ENCODE data around the gene PPT2. TPM values are rescaled to one million over a fixed set of nuclear protein-coding genes. Genes with fewer than 3 reads are reported as not detected.
A peak's percentile ranks its signal among the peaks of the same experiment; 100 is the strongest.

Gene PPT2
- total and polyA plus RNA-seq, 4 donors, result 20.7 to 75.1 (median 40.1) TPM

- H3K9me3 ChIP-seq (ENCODE audit: control insufficient read depth, insufficient read depth, low read length), result no peaks in the 10 kb centered on the region
- no peaks in the 10 kb centered on the region for H3K27me3 ChIP-seq (ENCODE audit: control insufficient read depth, insufficient read depth, low read length)
- H3K4me1 ChIP-seq (ENCODE audit: control insufficient read depth, insufficient read depth, low read length), result peaks cover 25% of the 10 kb centered on the region
- H3K27ac ChIP-seq (ENCODE audit: low read depth, low read length), result peak within 1 kb of the TSS; percentile 68
- H3K36me3 ChIP-seq (ENCODE audit: control insufficient read depth, insufficient read depth, low read length), result peaks cover 76% of the 10 kb centered on the region
- no peak for DNase-seq (ENCODE audit: low read depth in 4 of 6, low spot score in 6 of 6)
- H3K4me3 ChIP-seq (ENCODE audit: low read depth, low read length), result peak within 1 kb of the TSS; percentile 62
These were observed 10.4 kb downstream of the PPT2 start, which contains the start of gene EGFL8 for GRCh38 chr6:32164295-32164694. TSS of gene EGFL8 (plus strand) at chr6:32164595. CDS start at chr6:32166166, 1,571 bp downstream.

GRCh38 chr6:32166411-32167061 is 12.6 kb downstream of the PPT2 start:
- peaks cover 91% of the 10 kb centered on the region for H3K36me3 ChIP-seq (ENCODE audit: control insufficient read depth, insufficient read depth, low read length)
- peak overlapping the region; percentile 57 for H3K27ac ChIP-seq (ENCODE audit: low read depth, low read length)
- H3K4me1 ChIP-seq (ENCODE audit: control insufficient read depth, insufficient read depth, low read length), result peaks cover 33% of the 10 kb centered on the region
- WGBS (ENCODE audit: insufficient coverage), result 86% methylated on average over 16 of the region's 30 CpGs
- no peak for DNase-seq (ENCODE audit: low read depth in 4 of 6, low spot score in 6 of 6)
- H3K9me3 ChIP-seq (ENCODE audit: control insufficient read depth, insufficient read depth, low read length), result no peaks in the 10 kb centered on the region
- H3K4me3 ChIP-seq (ENCODE audit: low read depth, low read length), result peak overlapping the region; percentile 62
- no peaks in the 10 kb centered on the region for H3K27me3 ChIP-seq (ENCODE audit: control insufficient read depth, insufficient read depth, low read length)

DNA sequence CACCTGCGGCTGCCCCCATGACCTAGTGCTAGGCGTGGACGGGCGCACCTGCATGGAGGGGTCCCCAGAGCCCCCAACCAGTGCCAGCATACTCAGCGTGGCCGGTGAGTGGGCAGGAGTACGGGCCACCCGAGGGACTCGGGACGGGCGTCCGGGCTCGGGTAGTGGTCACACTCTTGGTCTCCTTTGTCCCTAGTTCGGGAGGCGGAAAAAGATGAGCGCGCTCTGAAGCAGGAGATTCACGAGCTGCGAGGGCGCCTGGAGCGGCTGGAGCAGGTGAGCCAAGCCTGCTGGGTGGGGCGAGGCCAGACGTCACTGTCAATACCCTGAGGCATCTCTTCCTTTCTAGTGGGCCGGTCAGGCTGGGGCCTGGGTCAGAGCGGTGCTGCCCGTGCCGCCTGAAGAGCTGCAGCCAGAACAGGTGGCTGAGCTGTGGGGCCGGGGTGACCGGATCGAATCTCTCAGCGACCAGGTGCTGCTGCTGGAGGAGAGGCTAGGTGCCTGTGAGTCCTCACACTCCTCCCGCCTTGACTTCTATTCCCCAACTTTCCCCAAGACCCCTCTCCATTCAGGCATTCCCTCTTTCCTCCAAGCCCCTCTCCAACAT is 13.3 kb downstream of the PPT2 start:
- Histone ChIP-seq H3K27ac (ENCODE audit: low read depth, low read length) (peak overlapping the region; percentile 6), H3K27me3 (ENCODE audit: control insufficient read depth, insufficient read depth, low read length) (no peaks in the 10 kb centered on the region), H3K4me1 (ENCODE audit: control insufficient read depth, insufficient read depth, low read length) (peaks cover 32% of the 10 kb centered on the region), H3K36me3 (ENCODE audit: control insufficient read depth, insufficient read depth, low read length) (peaks cover 87% of the 10 kb centered on the region), H3K4me3 (ENCODE audit: low read depth, low read length) (peak overlapping the region; percentile 62), H3K9me3 (ENCODE audit: control insufficient read depth, insufficient read depth, low read length) (no peaks in the 10 kb centered on the region)
- WGBS (ENCODE audit: insufficient coverage), result 80% methylated on average over 32 of the region's 32 CpGs
- no peak for DNase-seq (ENCODE audit: low read depth in 4 of 6, low spot score in 6 of 6)

DNA sequence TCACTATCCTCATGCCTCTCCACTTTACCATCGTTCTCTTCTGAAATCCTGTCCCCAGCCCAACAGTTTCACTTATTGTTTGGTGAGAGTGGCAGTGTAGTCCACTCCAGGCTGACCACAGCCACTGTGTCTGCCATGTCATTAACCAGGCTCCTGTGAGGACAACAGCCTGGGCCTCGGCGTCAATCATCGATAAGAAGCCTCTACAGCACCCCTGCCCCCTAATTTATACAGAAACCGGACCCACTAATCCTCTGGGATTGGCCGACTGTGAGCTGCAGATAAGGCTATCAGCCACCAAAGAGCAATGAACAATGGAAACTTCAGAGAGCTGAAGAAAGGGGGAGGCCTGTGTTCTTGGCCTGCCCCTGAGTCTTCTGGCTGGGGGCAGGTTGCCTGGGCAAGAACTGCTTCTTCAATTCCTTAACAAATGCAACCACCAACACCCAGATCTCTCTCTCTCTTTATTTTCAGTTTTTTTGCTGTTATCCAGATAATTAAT is 13.9 kb downstream of the PPT2 start:
- Histone ChIP-seq H3K27ac (ENCODE audit: low read depth, low read length) (peak overlapping the region; percentile 6), H3K4me1 (ENCODE audit: control insufficient read depth, insufficient read depth, low read length) (peaks cover 26% of the 10 kb centered on the region), H3K4me3 (ENCODE audit: low read depth, low read length) (no peak overlapping the region), H3K36me3 (ENCODE audit: control insufficient read depth, insufficient read depth, low read length) (peaks cover 82% of the 10 kb centered on the region), H3K27me3 (ENCODE audit: control insufficient read depth, insufficient read depth, low read length) (no peaks in the 10 kb centered on the region), H3K9me3 (ENCODE audit: control insufficient read depth, insufficient read depth, low read length) (no peaks in the 10 kb centered on the region)
- DNase-seq (ENCODE audit: low read depth in 4 of 6, low spot score in 6 of 6), result no peak
- 73% methylated on average over 3 of the region's 6 CpGs for WGBS (ENCODE audit: insufficient coverage)

DNA sequence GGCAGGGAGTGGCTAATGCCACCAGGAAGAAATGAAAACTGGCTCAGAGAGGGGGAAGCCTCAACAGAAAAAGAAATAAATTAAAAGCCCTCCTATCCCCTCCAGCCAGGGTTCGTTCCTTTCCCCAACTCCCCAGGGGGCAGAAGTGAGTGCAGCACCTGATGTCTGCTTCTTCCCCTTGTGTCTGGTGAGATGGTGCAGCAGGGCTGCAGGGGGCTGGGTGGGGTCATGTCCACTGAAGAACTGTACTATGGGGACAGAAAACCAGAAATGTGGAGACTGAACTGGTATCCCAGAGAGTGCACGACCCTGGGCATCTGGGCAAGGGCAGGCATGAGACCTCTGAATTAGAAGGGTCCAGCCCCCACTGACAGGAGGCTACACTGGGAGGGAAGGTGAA is 14.4 kb downstream of the PPT2 start:
- H3K27me3 ChIP-seq (ENCODE audit: control insufficient read depth, insufficient read depth, low read length), result no peaks in the 10 kb centered on the region
- no peaks in the 10 kb centered on the region for H3K9me3 ChIP-seq (ENCODE audit: control insufficient read depth, insufficient read depth, low read length)
- H3K4me1 ChIP-seq (ENCODE audit: control insufficient read depth, insufficient read depth, low read length), result peaks cover 21% of the 10 kb centered on the region
- no peak for DNase-seq (ENCODE audit: low read depth in 4 of 6, low spot score in 6 of 6)
- no peak overlapping the region for H3K4me3 ChIP-seq (ENCODE audit: low read depth, low read length)
- H3K27ac ChIP-seq (ENCODE audit: low read depth, low read length), result peak overlapping the region; percentile 47
- 89% methylated on average over 1 of the region's 2 CpGs for whole genome bisulfite sequencing (ENCODE audit: insufficient coverage)
- peaks cover 76% of the 10 kb centered on the region for H3K36me3 ChIP-seq (ENCODE audit: control insufficient read depth, insufficient read depth, low read length)

- 95% methylated on average over 11 of the region's 11 CpGs for WGBS (ENCODE audit: insufficient coverage)
- DNase-seq (ENCODE audit: low read depth in 4 of 6, low spot score in 6 of 6), result no peak
- Histone ChIP-seq H3K4me3 (ENCODE audit: low read depth, low read length) (no peak overlapping the region), H3K27me3 (ENCODE audit: control insufficient read depth, insufficient read depth, low read length) (no peaks in the 10 kb centered on the region), H3K27ac (ENCODE audit: low read depth, low read length) (peak overlapping the region; percentile 50), H3K4me1 (ENCODE audit: control insufficient read depth, insufficient read depth, low read length) (peaks cover 21% of the 10 kb centered on the region), H3K9me3 (ENCODE audit: control insufficient read depth, insufficient read depth, low read length) (no peaks in the 10 kb centered on the region), H3K36me3 (ENCODE audit: control insufficient read depth, insufficient read depth, low read length) (peaks cover 70% of the 10 kb centered on the region)
These were observed 15.1 kb downstream of the PPT2 start for GRCh38 chr6:32168807-32169591.

DNA sequence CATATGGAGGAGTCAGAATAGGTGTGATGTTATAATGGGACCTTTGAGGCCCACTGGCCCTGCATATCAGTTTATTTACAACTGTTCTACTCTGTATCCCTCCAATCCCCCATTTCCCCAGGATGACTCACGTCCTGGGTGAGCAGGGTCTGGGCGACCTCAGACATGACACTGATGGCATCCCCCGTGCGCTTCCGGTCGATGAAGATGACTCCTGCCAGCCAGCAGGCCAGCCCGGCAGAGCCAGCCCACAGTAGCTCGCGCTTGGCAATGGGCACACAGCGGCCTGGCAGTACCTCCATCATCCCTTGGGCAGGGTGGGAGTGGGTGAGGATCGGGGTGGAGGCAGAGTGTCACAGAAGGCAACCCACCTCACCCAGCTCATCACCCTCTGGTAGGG is 16.4 kb downstream of the PPT2 start:
- Histone ChIP-seq H3K9me3 (ENCODE audit: control insufficient read depth, insufficient read depth, low read length) (no peaks in the 10 kb centered on the region), H3K4me1 (ENCODE audit: control insufficient read depth, insufficient read depth, low read length) (peaks cover 21% of the 10 kb centered on the region), H3K36me3 (ENCODE audit: control insufficient read depth, insufficient read depth, low read length) (peaks cover 62% of the 10 kb centered on the region), H3K27me3 (ENCODE audit: control insufficient read depth, insufficient read depth, low read length) (no peaks in the 10 kb centered on the region), H3K4me3 (ENCODE audit: low read depth, low read length) (no peak overlapping the region), H3K27ac (ENCODE audit: low read depth, low read length) (peak overlapping the region; percentile 50)
- 96% methylated on average over 6 of the region's 11 CpGs for WGBS (ENCODE audit: insufficient coverage)
- no peak for DNase-seq (ENCODE audit: low read depth in 4 of 6, low spot score in 6 of 6)

GRCh38 chr6:32171234-32171633 is 17.3 kb downstream of the PPT2 start:
- 99% methylated on average over 6 of the region's 6 CpGs for WGBS (ENCODE audit: insufficient coverage)
- no peak overlapping the region for H3K27ac ChIP-seq (ENCODE audit: low read depth, low read length)
- H3K4me1 ChIP-seq (ENCODE audit: control insufficient read depth, insufficient read depth, low read length), result peaks cover 25% of the 10 kb centered on the region
- H3K36me3 ChIP-seq (ENCODE audit: control insufficient read depth, insufficient read depth, low read length), result peaks cover 53% of the 10 kb centered on the region
- H3K9me3 ChIP-seq (ENCODE audit: control insufficient read depth, insufficient read depth, low read length), result no peaks in the 10 kb centered on the region
- DNase-seq (ENCODE audit: low read depth in 4 of 6, low spot score in 6 of 6), result no peak
- no peaks in the 10 kb centered on the region for H3K27me3 ChIP-seq (ENCODE audit: control insufficient read depth, insufficient read depth, low read length)
- H3K4me3 ChIP-seq (ENCODE audit: low read depth, low read length), result no peak overlapping the region

DNA sequence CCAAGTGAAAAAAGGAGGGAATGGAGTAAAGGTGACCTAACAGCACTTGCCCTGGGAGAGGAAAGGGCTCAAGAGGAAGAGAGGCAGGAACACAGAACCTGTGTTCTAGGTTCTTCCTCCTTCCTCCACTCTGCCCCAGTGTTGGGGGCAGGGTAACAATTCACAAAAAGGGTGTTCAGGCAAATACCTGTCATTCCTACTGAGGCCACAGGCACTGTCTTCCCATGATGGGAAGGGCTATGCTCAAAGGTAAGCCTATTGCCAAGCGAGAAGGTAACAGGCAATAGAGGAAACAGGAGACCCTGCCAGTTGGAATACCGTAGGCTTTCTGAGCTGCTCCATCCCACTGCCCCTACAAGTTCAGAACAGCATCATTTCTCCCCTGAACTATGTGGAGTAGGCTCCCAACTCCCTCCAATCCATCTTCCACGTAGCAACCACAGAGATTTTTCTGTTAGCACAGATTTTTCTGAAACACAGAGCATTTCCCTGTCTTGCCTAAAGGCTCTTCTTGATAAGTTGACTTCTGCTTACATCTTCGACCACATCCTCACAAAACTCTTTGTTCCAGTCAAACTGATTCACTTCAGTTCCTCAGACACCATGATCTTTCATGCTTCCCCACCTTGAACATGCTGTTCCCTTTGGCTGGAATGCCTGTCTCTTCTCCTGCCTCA is 19.2 kb downstream of the PPT2 start:
- no peak for DNase-seq (ENCODE audit: low read depth in 4 of 6, low spot score in 6 of 6)
- WGBS (ENCODE audit: insufficient coverage), result 85% methylated on average over 4 of the region's 4 CpGs
- no peaks in the 10 kb centered on the region for H3K27me3 ChIP-seq (ENCODE audit: control insufficient read depth, insufficient read depth, low read length)
- H3K27ac ChIP-seq (ENCODE audit: low read depth, low read length), result no peak overlapping the region
- peaks cover 33% of the 10 kb centered on the region for H3K36me3 ChIP-seq (ENCODE audit: control insufficient read depth, insufficient read depth, low read length)
- H3K9me3 ChIP-seq (ENCODE audit: control insufficient read depth, insufficient read depth, low read length), result no peaks in the 10 kb centered on the region
- H3K4me3 ChIP-seq (ENCODE audit: low read depth, low read length), result no peak overlapping the region
- peaks cover 30% of the 10 kb centered on the region for H3K4me1 ChIP-seq (ENCODE audit: control insufficient read depth, insufficient read depth, low read length)

Measured in spinal cord (tissue), 10 donors.